ENCODE data around the gene CRTAC1. TPM values are rescaled to one million over a fixed set of nuclear protein-coding genes. Genes with fewer than 3 reads are reported as not detected.

Gene CRTAC1
- total RNA-seq, 2 donors from 2014 or later = 22.9 to 24.5 TPM

GRCh38 chr10:97887399-97887798 is 143.0 kb downstream of the CRTAC1 start:
- DNase-seq (ENCODE audit: low spot score) = no peak
- intact Hi-C loops (cut with DNase I) = no loop called here

GRCh38 chr10:97886286-97886685 is 144.1 kb downstream of the CRTAC1 start:
- DNase-seq (ENCODE audit: low spot score) = no peak
- intact Hi-C loops (cut with DNase I) = no loop called here

GRCh38 chr10:97883092-97883485 is 147.3 kb downstream of the CRTAC1 start:
- intact Hi-C loops (cut with DNase I) = no loop called here
- no peak for DNase-seq (ENCODE audit: low spot score)

- peak; percentile 66 for DNase-seq (ENCODE audit: low spot score)
- intact Hi-C loops (cut with DNase I) = no loop called here
Observed at GRCh38 chr10:97882142-97883091, 148.0 kb downstream of the CRTAC1 start.

- intact Hi-C loops (cut with DNase I) = no loop called here
- DNase-seq (ENCODE audit: low spot score) = peak; percentile 44
Observed at GRCh38 chr10:97880109-97880508, 150.3 kb downstream of the CRTAC1 start.

GRCh38 chr10:97879241-97879640 is 151.2 kb downstream of the CRTAC1 start:
- no peak for DNase-seq (ENCODE audit: low spot score)
- intact Hi-C loops (cut with DNase I) = no loop called here

- intact Hi-C loops (cut with DNase I) = no loop called here
- no peak for DNase-seq (ENCODE audit: low spot score)
Observed at GRCh38 chr10:97876402-97876801, 154.0 kb downstream of the CRTAC1 start.

- peak; percentile 92 for DNase-seq (ENCODE audit: low spot score)
- intact Hi-C loops (cut with DNase I) = no loop called here
Observed at GRCh38 chr10:97875391-97875790, 155.0 kb downstream of the CRTAC1 start.

- intact Hi-C loops (cut with DNase I) = no loop called here
- no peak for DNase-seq (ENCODE audit: low spot score)
Observed at GRCh38 chr10:97874332-97874731, 156.1 kb downstream of the CRTAC1 start.

- peak; percentile 89 for DNase-seq (ENCODE audit: low spot score)
- intact Hi-C loops (cut with DNase I) = no loop called here
Observed at GRCh38 chr10:97873569-97873968, 156.9 kb downstream of the CRTAC1 start.

- no peak for DNase-seq (ENCODE audit: low spot score)
- intact Hi-C loops (cut with DNase I) = no loop called here
Observed at GRCh38 chr10:97870990-97871389, 159.4 kb downstream of the CRTAC1 start.

- intact Hi-C loops (cut with DNase I) = loop anchor here (5.0 to 10.0 kb wide), 2 partner anchors 75 to 77 kb away; no protein-coding TSS in a partner anchor
- peak; percentile 90 for DNase-seq (ENCODE audit: low spot score)
Observed at GRCh38 chr10:97869091-97870042, 161.1 kb downstream of the CRTAC1 start.

GRCh38 chr10:97868134-97868685 is 162.2 kb downstream of the CRTAC1 start:
- DNase-seq (ENCODE audit: low spot score) = no peak
- intact Hi-C loops (cut with DNase I) = loop anchor here (5.0 to 10.0 kb wide), 2 partner anchors 73 to 76 kb away; no protein-coding TSS in a partner anchor

- intact Hi-C loops (cut with DNase I) = loop anchor here (5.0 to 10.0 kb wide), 2 partner anchors 73 to 75 kb away; no protein-coding TSS in a partner anchor
- no peak for DNase-seq (ENCODE audit: low spot score)
Observed at GRCh38 chr10:97867220-97867800, 163.1 kb downstream of the CRTAC1 start.

- intact Hi-C loops (cut with DNase I) = loop anchor here (5.0 to 10.0 kb wide), 2 partner anchors 72 to 74 kb away; no protein-coding TSS in a partner anchor
- no peak for DNase-seq (ENCODE audit: low spot score)
Observed at GRCh38 chr10:97866524-97867219, 163.7 kb downstream of the CRTAC1 start.

GRCh38 chr10:97865488-97865887 is 164.9 kb downstream of the CRTAC1 start:
- intact Hi-C loops (cut with DNase I) = loop anchor here (5.0 to 10.0 kb wide), 2 partner anchors 71 to 73 kb away; no protein-coding TSS in a partner anchor
- DNase-seq (ENCODE audit: low spot score) = no peak

- intact Hi-C loops (cut with DNase I) = loop anchor here in 1 of 2 donors (10.0 kb wide), 1 partner anchor 69 kb away; no protein-coding TSS in a partner anchor
- DNase-seq (ENCODE audit: low spot score) = no peak
Observed at GRCh38 chr10:97863808-97864207, 166.6 kb downstream of the CRTAC1 start.

GRCh38 chr10:97861924-97862323 is 168.5 kb downstream of the CRTAC1 start:
- intact Hi-C loops (cut with DNase I) = loop anchor here in 1 of 2 donors (10.0 kb wide), 1 partner anchor 67 kb away; no protein-coding TSS in a partner anchor
- DNase-seq (ENCODE audit: low spot score) = no peak

All from posterior vena cava (tissue), 2 donors.